ENCODE measurements around the gene AGBL4.

AGBL4 gene

GRCh38 chr1:48746906-48747305 is 1276.8 kb downstream of the AGBL4 start:
- DNase-seq: no peak

- no peak for DNase-seq
These were observed 1279.7 kb downstream of the AGBL4 start for GRCh38 chr1:48744032-48744431.

GRCh38 chr1:48743480-48743879 is 1280.3 kb downstream of the AGBL4 start:
- DNase-seq: no peak

GRCh38 chr1:48741380-48741779 is 1282.4 kb downstream of the AGBL4 start:
- no peak for DNase-seq

GRCh38 chr1:48740621-48741020 is 1283.1 kb downstream of the AGBL4 start:
- no peak for DNase-seq

- no peak for DNase-seq
These were observed 1284.7 kb downstream of the AGBL4 start for GRCh38 chr1:48739091-48739490.

- DNase-seq: no peak
These were observed 1285.4 kb downstream of the AGBL4 start for GRCh38 chr1:48738356-48738755.

- no peak for DNase-seq
These were observed 1288.0 kb downstream of the AGBL4 start for GRCh38 chr1:48735796-48736195.

- no peak for DNase-seq
These were observed 1293.4 kb downstream of the AGBL4 start for GRCh38 chr1:48730164-48730910.

- DNase-seq: no peak
These were observed 1295.2 kb downstream of the AGBL4 start for GRCh38 chr1:48728584-48728983.

- DNase-seq: no peak
These were observed 1297.1 kb downstream of the AGBL4 start for GRCh38 chr1:48726557-48727215.

GRCh38 chr1:48726139-48726538 is 1297.6 kb downstream of the AGBL4 start:
- no peak for DNase-seq

- no peak for DNase-seq
These were observed 1298.3 kb downstream of the AGBL4 start for GRCh38 chr1:48725341-48726046.

- no peak for DNase-seq
These were observed 1302.8 kb downstream of the AGBL4 start for GRCh38 chr1:48720929-48721328.

GRCh38 chr1:48718705-48719104 is 1305.0 kb downstream of the AGBL4 start:
- DNase-seq: no peak

GRCh38 chr1:48718116-48718630 is 1305.6 kb downstream of the AGBL4 start:
- no peak for DNase-seq

GRCh38 chr1:48717082-48717481 is 1306.7 kb downstream of the AGBL4 start:
- DNase-seq: no peak

GRCh38 chr1:48715921-48716320 is 1307.8 kb downstream of the AGBL4 start:
- DNase-seq: no peak

GRCh38 chr1:48710915-48711314 is 1312.8 kb downstream of the AGBL4 start:
- DNase-seq: no peak

GRCh38 chr1:48710318-48710717 is 1313.4 kb downstream of the AGBL4 start:
- no peak for DNase-seq

GRCh38 chr1:48704736-48705135 is 1319.0 kb downstream of the AGBL4 start:
- DNase-seq: no peak

GRCh38 chr1:48701445-48701844 is 1322.3 kb downstream of the AGBL4 start:
- DNase-seq: no peak

GRCh38 chr1:48697066-48697707 is 1326.6 kb downstream of the AGBL4 start:
- DNase-seq: peak; percentile 17 to 44

Data from stimulated activated CD4-positive, alpha-beta T cell treated with anti-CD3 and anti-CD28 coated beads, Interleukin-4, amount 100 ng/mL, for 4 hours (primary cell).